ENCODE data around the gene ATXN7L1. TPM values are rescaled to one million over a fixed set of nuclear protein-coding genes. Genes with fewer than 3 reads are reported as not detected.

Gene ATXN7L1
- total and polyA plus RNA-seq, 2 of the 8 experiments (the other 6 are each of a cell fraction or from before 2014, with no cell fraction given), result 14.3 to 34.0 TPM

GRCh38 chr7:105782391-105783042, 93.9 kb downstream of the ATXN7L1 start:
- no peak overlapping the region for H3K4ac ChIP-seq (replicated peaks; ENCODE audit: insufficient read length, low read depth, low read length)
- 96% methylated on average over 10 of the region's 10 CpGs; no CpG with 5 or more reads in 1 of the 2 experiments for WGBS, 2 experiments (ENCODE audit: extremely low coverage in 1 of 2, insufficient coverage in 1 of 2, insufficient read length in 1 of 2, insufficient replicate concordance in 2 of 2, low coverage in 1 of 2, low lambda C conversion rate in 2 of 2, missing lambda C conversion rate in 1 of 2)
- no peak overlapping the region for H3K4me3 ChIP-seq (ENCODE audit: extremely low read depth in 1 of 4, insufficient read depth in 2 of 4, low read depth in 3 of 4, low read length in 4 of 4)
- no peak overlapping the region for H2BK20ac ChIP-seq (ENCODE audit: low read length)
- H3K79me1 ChIP-seq (ENCODE audit: low read depth, low read length), result 0 out of 2 replicates have a peak, but pooled peaks cover 3% of the 10 kb centered on the region
- FAIRE-seq (no peak), DNase-seq (ENCODE audit: low read depth in 1 of 2, low spot score in 2 of 2) (no peak)
- H2AFZ ChIP-seq (ENCODE audit: low read length), result no peak overlapping the region
- H4K8ac ChIP-seq (ENCODE audit: extremely low read depth, insufficient read depth, low read length), result no peak overlapping the region
- H3K23me2 ChIP-seq (ENCODE audit: low read depth, low read length), result no peaks in the 10 kb centered on the region
- H2BK5ac ChIP-seq (ENCODE audit: low read depth, low read length), result no peak overlapping the region
- no peak overlapping the region for H2BK15ac ChIP-seq (ENCODE audit: low read length)
- H3K27ac ChIP-seq (ENCODE audit: low read depth, low read length), result no peak overlapping the region
- H3K9ac ChIP-seq (replicated peaks in 1 of 4; ENCODE audit: extremely low read depth in 1 of 4, low read depth in 3 of 4, low read length in 3 of 4), result no peak overlapping the region
- ChIA-PET CTCF (ENCODE audit: partially characterized antibody) (interaction anchor here (1.1 to 2.8 kb wide), 10 partner anchors 13 to 259 kb away, joined by 3 to 11 read pairs (median 4); no protein-coding TSS in a partner anchor), POLR2A (ENCODE audit: partially characterized antibody) (interaction anchor here (1.4 kb wide), 1 partner anchor 15 kb away, joined by 3 read pairs; no protein-coding TSS in a partner anchor)
- H3K56ac ChIP-seq (replicated peaks; ENCODE audit: insufficient read length, low read depth, low read length), result no peak overlapping the region
- no peak overlapping the region for H4K91ac ChIP-seq (replicated peaks; ENCODE audit: insufficient read length, low read length)
- H3K23ac ChIP-seq (ENCODE audit: insufficient read length), result no peak overlapping the region
- H3K36me3 ChIP-seq (ENCODE audit: control insufficient read depth in 2 of 4, insufficient read depth in 4 of 4, low read length in 3 of 4), result no peaks in the 10 kb centered on the region
- no peak for TF ChIP-seq RNF2 (IDR thresholded peaks at IDR 0.05; ENCODE audit: borderline replicate concordance, low read depth, low read length, missing control alignments, poor library complexity, severe bottlenecking)
- H4K20me1 ChIP-seq (replicated peaks in 1 of 2; ENCODE audit: control insufficient read depth in 1 of 2, insufficient read depth in 2 of 2, low read length in 2 of 2), result peaks cover 0 to 2% of the 10 kb centered on the region in 2 experiments
- no peaks in the 10 kb centered on the region for H3K27me3 ChIP-seq (replicated peaks in 1 of 4; ENCODE audit: control insufficient read depth in 3 of 4, extremely low read depth in 1 of 4, insufficient read depth in 3 of 4, low read length in 3 of 4)
- no peak overlapping the region for H2AK5ac ChIP-seq (ENCODE audit: low read depth, low read length)
- H3K79me2 ChIP-seq (ENCODE audit: control insufficient read depth in 1 of 2, insufficient read depth in 2 of 2, low read length in 2 of 2), result no peaks in the 10 kb centered on the region
- H2BK12ac ChIP-seq (ENCODE audit: low read depth, low read length), result no peak overlapping the region
- H4K5ac ChIP-seq (ENCODE audit: insufficient read length, low read depth, low read length), result no peak overlapping the region
- H3K14ac ChIP-seq (ENCODE audit: insufficient read length), result no peak overlapping the region
- no peak overlapping the region for H3K18ac ChIP-seq (ENCODE audit: extremely low read depth, low read length)
- H2BK120ac ChIP-seq (replicated peaks; ENCODE audit: low read depth, low read length), result no peak overlapping the region
- H3K9me3 ChIP-seq (ENCODE audit: insufficient read depth in 2 of 2, low read depth in 1 of 2, low read length in 1 of 2), result no peaks in the 10 kb centered on the region
- H3K4me1 ChIP-seq (replicated peaks in 1 of 4; ENCODE audit: control insufficient read depth in 3 of 4, insufficient read depth in 4 of 4, low read length in 3 of 4), result peaks cover 0 to under 1% (median 0%) of the 10 kb centered on the region in 4 experiments; a peak in 2 of 7 replicates
- H3K4me2 ChIP-seq (ENCODE audit: insufficient read depth in 1 of 2, low read depth in 2 of 2, low read length in 2 of 2), result no peak overlapping the region

Data from H1 (cell line).